Inferior parietal cortex (tissue), 1 donor: ENCODE data around the gene PCYT2.

Experiments
- DNase-seq: peaks from one replicate; pipeline ENCODE4 v3.0.0-alpha.2; 2016; ENCODE audit errors: extremely low spot score

The PCYT2 gene

DNA sequence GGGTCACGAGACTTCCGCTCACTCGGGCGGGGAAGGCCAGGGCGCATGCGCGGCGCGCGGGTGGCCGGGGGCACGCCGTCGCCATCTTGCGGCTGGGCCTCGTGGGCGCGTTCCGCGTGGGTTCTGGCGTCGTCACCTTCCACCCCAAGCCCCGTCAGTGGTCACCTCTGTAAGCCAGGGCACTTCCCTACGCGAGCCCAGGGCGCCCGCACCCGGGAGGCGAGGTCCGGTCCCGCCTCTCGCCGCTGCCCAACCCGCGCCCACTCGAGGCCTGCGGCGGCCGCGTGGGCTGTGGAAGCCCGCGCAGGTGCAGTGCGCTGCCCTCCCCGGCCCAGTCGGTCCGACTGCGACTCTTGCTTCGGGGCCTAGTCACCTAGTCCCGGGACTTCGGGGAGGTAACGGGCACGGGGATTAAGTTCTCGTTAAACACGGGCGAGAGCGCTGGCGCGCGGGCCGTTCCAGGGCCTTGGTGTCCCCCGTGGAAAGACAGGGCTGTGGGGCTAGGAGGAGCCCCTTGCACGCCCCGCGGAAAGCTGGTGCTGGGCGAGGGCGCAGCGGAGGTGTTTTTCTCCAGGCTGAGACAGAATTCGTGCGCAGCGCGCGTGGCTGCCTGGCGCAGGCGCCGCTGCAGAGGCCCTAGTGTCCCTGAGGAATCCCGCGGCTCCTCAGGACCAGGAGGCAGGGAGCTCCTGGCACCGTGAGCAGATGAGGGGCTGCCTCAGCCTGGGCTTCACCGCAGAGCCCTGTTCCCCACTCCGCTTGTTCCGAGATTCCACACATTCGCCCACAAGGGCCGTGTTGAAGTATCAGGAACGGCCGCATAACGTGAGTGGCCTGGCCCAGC, 39.6 kb downstream of the PCYT2 start:
- DNase-seq: peak; percentile 90

DNA sequence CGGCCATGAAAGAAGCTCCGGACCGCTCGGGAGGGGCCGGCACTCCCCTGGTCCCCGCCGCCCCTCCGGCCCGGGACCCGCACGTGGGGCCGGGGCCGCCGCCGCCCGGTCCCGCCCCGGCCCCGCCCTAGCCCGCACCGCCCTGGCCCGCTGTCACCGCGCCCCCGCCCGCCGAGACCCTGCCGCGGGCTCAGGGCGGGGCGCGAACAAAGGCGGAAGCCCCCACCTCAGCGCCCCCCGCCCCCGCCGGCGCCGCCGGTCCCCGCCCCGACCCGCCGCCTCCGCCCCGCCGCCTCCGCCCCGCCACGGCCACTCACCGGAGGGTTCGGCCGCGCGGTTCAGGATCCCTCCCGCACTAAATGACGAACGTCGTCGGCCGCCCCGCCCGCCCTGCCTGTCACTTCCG, 40.2 kb downstream of the PCYT2 start, which contains the start of gene ARHGDIA:
TSS of gene ARHGDIA (minus strand) at position 357 of the 406 bp plus-strand sequence. CDS start 1,407 bp downstream, outside the sequence.
- no peak for DNase-seq

DNA sequence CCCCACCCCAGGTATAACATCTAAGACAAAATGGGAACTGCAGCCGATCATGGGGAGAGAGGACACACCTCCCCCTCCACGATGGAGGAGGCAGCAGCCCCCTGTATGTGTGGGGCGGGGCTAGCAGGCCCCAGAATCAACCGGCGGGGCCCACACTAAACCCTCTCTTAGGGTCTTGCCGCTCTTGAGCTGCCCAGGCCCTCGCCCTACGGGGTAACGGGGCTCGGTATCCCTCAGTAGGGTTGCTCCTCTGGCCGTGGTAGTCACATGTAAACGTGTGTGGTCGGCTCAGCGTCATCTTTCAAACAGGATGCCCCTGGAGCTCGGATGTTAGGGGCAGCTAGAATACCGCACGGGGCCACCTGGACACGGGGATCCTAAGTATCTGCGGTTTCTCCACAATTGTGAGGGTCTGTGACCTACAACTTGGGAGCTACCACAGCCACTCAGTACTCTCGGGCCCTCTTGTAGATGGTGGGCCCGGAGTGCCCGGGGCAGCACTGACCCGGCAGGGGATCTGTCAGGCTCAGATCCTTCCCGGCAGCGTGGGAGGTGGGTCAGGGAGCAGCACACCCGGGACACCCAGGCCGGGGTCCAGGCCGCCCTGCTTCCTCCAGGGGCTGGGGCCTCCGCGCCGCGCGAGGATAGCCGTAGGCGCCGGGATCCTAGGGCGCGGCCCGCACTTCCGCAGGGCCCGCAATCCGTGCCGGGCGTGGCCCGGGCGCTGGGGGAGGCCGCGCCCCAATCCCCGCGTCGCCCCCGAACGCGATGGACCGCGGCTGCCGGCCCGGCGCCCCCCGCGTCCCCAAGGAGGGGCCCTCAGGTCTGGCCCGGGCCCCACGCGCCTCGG, 40.8 kb downstream of the PCYT2 start:
- DNase-seq: no peak

DNA sequence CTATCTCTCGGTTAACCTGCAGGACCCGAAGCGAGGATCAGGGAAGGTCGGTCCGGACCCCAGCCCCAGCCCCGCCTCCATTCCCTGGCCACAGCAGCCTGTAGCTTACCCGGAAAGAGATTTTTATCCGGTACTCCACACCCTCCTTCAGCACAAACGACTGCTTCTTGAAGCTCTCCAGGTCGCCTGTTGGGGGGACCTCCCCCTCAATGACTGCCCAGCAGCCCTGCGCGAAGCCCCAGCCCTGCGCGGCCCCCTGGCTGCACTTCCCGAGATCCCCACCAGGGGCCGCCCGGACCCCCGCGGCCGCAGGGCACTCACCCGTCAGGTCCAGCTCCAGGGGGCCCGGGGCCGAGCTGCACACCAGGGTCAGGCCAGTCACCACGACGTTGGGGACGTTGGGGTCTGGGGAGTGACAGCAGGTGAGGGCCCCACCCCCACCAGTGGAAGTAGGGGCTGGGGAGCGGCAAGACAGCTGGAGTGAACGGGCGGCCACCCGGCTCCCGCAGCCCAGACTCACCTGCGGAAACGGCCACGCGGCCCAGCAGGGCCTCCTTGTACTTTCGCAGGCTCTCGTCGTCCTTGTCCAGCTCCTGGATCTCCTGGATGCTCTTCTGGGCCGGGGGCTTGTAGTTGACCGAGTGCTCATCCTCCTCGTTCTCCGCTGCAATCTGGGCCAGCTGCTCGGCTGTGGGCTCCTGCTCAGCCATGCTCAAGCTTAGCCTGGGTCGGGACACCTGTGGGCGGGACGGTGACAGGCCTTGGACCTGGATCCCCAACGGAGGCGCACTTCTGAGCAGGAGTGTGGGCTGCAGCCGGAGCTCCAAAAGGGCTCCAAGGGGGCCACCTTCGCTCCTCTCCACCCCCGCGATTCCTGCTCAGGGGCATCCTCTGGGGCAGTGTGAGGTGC, 41.7 kb downstream of the PCYT2 start:
- DNase-seq: no peak

DNA sequence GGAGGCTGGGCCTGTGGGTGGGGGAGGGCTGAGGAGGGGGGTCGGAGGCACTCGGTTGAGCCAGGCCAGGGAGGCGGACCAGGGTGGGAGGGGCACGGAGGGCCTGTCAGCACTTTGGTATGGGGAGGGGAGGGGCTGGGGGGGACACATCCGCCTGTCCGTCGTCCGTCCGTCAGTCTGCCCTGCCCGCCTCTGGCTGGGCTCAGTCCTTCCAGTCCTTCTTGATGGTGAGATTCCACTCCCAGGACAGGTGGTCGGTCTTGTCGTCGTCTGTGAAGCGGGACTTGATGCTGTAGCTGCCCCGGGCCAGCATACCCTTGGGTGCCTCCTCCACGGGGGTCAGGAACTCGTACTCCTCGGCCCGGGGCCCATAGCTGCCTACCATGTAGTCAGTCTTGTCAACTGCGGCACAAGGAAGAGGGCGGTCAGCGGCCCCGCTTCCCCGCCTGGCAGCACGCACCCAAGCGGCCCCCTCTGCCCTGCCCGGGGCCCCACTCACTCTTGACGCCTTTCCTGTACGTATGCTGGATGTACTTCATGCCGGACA, 42.5 kb downstream of the PCYT2 start:
- DNase-seq: no peak

DNA sequence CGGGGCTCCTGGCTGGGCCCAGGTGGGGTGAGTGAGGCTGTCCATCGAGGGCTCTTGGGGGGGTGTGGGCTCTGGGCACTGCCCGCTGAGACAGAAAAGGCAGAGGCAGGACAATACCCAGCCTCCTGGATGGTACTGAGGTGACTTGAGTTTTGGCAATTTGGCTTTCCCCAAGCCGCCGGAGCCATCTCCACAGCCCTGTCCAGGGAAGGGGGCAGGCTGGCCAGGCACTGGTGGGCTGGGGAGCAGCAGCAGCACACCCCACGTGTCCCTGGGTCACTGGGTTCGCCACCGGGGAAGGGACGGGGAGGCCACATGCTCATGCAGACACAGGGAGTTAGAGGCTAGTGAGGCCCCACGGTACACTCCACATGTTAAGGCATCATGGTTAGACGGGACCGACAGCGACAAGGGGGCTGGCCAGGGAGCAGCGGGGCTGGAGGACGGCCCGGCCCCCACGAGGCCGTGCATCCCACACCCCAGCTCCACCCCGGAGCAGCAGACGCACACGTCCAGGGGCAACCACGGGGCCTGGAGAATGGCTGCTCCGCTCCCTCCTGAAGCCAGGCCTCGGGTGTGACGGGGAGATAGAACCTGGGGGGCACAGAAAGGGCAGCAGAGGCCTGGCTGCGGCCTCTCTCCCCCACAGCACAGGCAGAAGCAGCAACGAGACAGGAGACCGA, 43.1 kb downstream of the PCYT2 start:
- DNase-seq: no peak

DNA sequence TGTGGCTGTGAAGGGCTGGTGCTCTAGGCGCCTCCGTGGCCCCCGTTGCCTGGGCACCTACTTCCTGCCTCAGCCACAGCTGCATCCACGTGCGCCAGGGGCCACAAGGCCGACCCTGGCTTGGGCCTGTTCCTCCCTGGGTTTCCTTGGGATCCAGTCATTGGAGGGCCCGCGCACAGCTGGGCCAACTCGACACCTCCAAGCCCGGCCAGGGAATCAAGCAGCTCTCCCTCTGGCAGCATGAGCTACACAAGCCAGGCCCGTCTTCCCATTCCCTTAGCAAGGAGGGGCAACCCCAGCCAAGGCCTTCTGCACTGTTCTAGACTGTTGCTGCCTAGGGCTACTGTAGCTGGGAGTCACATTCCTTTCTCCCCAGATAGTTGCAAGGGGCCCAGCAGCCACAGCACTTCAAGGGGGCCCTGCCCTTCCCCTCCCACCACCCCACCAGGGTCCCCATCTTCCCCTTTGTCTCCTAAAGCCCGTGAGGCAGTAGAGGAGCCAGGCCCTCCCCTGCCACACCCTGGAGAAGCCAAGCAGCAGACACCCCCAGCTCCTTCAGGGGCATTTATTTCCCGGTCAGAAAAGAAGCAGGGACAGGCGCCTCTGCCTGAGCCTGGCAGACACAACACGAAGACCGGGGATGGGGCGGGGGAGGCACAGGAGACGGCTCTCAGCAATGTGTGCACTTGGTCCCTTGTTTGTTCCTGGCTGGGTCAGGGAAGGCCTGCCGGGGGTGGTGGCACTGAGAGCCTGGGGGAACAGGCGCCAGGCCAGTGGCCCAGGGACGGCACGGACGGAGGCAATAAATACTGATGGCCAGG, 43.8 kb downstream of the PCYT2 start:
- DNase-seq: no peak

DNA sequence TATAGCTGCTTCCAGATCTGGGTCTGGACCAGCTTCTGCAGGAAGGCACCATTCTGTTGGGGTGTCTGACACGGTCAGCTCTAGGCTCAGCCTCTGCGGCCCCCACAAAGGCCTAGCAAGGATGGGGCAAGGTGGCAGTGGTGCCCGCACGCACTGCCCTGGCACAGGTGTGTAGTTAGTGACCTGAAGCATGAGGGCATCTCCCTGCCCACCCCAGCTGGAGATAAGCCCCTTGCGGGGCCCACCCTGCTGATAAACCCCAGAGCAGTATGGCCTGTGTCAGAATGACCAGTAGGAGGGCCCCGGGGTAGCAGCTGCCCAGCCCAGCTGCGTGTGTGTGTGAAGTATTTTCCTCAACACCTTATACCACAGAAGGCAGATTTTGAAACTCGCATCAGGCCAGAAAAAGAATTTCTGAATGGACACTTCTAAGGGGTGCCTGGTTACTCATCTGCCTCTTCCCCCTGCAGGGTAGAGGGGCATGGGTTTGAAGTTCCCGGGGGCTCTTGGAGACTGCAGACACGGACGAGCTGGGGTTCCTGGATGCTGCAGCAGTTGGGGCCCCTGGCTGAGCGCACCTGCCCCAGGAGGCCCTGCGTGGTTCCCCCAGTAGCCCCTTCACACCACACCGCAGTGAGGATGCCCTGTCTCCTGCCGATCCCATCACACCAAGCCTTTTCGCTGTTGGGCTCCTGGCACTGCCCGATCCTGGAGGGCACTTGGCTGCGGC, 44.6 kb downstream of the PCYT2 start:
- no peak for DNase-seq

DNA sequence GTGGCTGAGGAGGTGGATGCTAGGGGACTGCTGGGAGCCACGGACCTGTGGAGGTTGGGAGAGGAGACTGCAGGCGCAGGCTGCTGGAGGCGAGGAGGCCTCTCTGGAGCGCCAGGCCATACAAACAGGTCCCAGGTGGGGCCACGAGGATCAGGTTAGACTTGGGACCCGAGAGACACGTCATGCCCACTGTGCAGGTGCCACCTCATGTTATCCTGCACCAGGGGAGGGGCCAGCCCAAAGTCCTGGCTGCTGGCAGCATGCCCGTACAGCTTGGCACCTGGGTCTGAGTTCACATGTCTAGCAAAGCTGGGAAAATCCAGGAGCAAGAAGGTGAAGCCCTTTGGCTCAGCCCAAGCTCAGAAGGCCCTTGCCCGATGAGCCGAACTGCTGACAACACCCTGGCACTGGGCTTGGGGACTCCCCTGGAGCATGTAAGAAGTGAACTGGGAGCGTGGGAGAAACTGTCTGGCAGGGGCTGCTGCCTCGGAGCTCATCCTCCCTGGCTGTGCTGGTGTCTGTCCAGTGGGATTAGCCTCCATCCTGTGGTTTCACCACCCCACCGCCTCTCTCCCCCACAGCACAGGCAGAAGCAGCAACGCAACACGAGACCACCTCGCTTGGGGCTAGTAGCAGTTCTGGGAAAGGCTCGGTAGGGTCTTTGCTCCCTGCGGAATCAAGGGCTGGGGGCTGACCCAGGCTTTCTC, 45.3 kb downstream of the PCYT2 start:
- no peak for DNase-seq

DNA sequence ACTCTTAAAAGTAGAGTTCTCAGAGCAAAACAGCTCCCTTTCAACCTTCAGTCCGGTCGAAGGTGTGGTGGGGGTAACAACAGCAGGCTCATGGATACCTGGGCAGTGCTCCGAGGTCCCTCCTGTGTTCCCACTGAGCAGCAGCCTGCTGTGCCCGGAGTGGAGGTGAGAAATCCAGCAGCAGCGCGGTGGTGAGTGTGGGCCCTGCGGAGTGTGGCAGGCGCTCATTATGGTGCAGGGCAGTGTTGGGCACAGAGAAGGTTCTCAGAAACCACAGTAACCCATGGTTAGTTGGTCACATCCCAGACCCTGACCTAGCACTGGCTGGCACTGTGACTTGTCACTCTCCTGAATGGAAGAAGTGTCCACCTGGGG, 45.9 kb downstream of the PCYT2 start:
- no peak for DNase-seq

DNA sequence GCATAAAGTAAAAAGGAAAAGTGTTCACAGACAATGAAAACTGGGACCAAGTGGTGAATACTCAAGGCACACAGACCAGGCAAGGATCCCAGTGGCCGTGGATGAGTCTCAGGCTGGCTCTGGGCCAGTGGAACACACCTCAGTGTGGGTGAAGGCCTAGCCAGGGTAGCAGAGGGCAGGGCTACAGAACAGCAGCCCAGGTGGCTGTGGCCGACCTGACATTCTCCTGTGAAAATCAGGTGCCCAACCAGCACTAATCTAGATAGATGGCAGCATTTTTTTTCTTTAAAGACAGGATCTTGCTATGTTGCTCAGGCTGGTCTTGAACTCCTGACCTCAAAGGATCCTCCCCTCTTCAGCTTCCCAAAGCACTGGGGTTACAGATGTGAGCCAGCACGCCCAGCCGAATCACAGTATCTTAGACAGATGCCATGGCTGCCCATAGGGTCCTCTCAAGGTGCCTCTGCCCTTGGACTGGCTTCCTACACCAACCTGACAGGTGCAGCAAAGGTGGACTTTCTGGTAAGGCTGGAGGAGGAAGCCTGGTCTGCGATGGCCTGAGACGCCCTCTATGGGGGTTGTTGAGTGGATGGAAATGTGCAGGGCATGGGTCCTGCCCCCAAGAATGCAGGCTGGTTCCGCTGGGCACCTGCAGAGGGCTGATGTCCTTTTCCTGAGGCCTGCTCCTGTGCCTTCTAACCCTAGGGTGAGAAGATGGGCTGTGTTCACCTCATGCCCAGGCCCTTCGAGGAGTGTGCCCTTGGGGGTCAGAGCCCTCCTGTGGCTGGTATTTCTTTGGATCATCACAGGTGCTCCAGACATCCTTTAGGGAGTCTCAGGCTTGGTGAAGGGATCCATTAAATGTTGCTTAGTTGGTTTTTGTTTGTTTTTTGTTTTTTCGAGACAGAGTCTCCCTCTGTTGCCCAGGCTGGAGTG, 47.1 kb downstream of the PCYT2 start:
- DNase-seq: no peak

DNA sequence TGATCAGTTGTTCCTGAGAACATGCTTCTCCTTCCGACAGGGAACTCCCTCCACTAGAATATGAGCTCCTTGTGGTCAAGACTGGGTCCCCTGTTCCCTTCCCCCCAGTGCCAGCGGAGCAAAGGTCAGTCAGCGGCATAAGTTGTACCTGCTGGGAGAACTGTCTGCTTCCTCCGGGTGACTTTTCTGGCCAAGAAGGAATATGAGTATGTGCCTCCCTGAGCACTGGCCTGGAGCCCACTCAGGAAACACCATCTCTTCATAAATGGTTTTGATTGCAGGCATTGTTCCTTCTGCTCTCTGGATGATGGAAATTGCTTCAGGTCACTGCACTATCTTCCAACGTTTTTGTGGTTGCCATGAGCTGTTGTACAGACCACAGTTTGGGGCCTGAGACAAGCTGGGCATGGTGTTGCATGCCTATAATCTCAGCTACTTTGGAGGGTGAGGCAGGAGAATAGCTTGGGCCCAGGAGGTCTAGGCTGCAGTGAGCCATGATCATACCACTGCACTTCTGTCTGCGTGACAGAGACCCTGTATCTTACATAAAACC, 48.0 kb downstream of the PCYT2 start:
- no peak for DNase-seq

DNA sequence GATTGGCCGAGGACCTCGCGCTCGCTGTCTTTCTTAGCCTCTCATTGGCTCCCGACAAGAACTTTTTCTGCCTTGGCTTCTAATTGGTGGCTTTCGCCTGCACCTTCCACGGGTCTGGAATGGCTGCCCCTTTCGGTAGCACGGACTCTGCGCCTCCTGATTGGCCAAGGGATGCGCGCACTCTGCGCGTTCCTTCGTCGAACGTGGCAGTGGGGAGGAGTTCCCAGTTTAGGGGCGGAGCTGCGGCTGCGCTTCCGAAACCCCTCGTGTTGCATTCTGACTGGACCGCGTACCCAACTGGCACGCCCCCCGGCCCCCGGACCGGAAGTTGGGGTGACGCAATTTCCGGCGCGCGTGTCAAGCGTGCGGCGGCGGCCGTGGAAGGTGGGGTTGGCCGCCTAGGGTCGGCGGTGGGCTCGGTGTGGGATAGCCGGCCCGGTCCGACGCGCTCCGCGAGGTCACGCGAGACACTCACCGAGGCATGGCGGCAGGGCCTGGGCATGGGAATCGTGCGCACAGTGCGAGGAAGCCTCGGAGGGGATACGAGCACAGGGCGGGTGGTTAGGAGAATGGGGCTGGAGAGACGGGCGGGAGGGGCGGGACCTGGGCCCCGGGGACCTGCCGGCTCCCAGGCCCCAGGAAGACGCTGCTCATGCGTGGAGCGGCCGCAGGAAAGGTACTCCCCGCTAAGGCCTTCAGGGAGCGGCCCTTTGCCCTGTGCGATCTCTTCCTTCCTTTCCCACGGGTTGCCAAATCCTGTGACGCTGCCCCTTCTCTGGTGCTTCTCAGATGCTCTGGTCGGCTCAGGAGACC, 50.2 kb downstream of the PCYT2 start:
- peak; percentile 100 for DNase-seq

DNA sequence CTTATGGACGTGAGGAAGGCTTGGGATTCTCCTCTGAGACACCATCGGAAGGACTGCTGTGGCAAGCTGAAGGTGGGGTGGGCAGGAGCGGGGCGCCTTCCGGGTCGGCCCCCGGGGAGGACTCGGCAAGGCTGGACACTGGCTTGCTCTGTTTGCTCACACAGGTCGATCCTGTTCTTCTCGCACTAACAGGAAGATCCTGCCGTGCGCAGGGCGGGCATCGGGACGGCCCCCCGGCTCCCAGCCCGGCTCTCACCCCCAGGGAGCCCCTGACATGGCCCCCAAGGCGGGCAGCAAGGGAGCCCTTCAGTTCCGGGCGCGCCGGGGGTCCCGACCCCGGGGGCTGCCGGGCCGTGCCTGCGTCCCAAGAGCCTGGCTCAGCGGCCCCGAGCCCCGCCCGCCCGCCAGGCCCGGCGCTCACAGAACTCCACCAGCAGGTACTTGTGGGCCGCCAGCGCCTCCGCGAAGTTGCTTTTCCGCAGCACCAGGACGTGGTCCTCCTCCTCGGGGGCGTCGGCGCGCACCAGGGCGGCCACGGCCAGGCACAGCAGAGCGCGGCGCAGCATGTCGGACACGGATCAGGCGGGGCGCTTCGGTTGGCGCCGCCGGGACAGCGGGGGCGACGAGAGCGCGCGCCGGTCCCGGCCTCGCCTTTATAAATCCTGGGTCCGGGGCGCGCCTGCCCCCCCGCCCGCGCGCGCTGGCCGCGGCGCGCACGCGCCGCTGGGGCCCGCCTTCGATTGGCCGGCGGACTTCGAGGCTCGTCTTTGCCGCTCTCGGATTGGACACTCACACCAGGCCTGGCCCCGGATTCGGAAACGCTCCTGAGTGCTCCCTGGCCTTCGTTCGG, 51.1 kb downstream of the PCYT2 start, which contains the start of gene P4HB:
TSS of gene P4HB (minus strand) at position 630 of the 850 bp plus-strand sequence. CDS start at position 566, 64 bp downstream.
- DNase-seq: no peak
